ENCODE measurements around the gene GPR162.
"Not testable (repeated sequence)": the region's sequence is repeated elsewhere in the genome, so short reads cannot be mapped to it uniquely, and the experiment has no call there.

The GPR162 gene

GRCh38 chr12:6860116-6860515 lies 38.5 kb downstream of the GPR162 start:
- DNase-seq, result no peak

GRCh38 chr12:6860942-6861341 lies 39.3 kb downstream of the GPR162 start:
- DNase-seq, result no peak

- DNase-seq, result no peak
Measured at GRCh38 chr12:6861391-6861790, 39.8 kb downstream of the GPR162 start.

DNA sequence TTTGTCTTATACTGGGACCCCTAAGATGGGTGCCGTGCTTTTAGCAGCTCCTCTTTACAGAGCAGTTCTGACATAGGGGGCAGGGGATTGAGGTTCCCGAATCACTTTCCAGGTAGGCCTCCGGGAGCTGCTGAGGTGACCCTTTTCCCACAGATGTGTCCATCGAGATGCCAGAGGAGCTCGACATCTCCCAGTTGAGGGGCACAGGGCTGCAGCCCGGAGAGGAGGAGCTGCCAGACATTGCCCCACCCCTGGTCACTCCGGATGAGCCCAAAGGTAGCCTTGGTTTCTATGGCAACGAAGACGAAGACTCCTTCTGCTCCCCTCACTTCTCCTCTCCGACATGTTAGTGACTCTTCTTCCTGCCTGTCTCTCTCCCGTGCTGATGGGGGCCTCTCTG lies 41.4 kb downstream of the GPR162 start:
- DNase-seq, result no peak

DNA sequence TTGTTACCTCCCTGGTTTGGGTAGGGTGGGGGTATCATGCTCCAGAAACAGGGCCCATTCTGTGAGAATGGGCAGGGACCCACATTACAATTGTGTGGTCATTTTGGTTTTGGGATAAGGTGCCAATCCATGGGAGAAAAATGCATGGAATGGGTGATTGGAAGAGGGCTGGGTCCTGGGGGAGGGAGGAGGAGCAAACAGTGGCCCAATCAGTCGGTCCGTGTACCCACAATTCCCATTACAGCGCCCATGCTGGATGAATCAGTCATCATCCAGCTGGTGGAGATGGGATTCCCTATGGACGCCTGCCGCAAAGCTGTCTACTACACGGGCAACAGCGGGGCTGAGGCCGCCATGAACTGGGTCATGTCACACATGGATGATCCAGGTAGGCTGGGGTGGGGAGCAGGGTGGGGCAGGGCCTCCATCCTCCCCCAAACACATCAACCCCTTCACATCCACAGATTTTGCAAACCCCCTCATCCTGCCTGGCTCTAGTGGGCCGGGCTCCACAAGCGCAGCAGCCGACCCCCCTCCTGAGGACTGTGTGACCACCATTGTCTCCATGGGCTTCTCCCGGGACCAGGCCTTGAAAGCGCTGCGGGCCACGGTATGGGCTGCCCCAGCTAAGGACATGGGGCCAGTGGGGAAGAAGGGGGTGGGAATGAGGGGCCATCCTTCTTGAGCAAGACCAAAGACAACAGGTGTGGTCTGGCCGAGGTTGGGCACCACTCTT lies 42.1 kb downstream of the GPR162 start:
- DNase-seq, result no peak

GRCh38 chr12:6865307-6865706 lies 43.7 kb downstream of the GPR162 start:
- not testable (repeated sequence) for DNase-seq

DNA sequence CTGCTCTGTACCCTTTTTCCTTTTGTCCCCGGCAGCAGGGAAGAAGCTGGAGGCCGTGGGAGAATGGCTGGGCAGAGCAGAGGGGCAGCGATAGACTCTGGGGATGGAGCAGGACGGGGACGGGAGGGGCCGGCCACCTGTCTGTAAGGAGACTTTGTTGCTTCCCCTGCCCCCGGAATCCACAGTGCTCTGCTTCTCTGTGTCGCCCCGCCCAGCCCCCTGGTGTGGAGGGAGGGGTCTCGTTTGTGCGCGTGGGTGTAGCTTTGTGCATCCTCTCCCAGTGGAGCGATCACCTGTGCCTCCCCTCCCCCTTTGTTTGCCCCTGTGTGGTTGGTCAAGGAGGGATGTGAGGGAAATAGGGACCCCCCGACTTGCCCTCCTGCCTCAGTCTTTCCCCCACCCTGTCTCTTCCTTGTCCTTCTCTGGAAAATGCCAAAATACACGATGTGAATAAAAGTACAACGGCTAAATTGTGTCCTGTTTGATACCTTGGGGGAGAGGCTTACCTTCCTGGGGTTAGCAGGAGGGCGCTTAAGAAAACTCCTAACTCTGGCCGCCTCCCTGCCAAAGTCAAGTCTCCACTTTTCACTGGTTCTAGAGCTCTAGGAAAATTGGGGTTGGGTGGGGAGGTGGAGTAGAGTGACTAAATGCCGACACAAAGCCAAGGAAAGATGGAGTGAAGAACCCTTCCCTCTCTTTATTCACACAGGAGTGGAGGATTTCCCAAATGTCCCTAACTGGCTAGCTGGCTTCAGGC lies 44.7 kb downstream of the GPR162 start:
- no peak for DNase-seq

DNA sequence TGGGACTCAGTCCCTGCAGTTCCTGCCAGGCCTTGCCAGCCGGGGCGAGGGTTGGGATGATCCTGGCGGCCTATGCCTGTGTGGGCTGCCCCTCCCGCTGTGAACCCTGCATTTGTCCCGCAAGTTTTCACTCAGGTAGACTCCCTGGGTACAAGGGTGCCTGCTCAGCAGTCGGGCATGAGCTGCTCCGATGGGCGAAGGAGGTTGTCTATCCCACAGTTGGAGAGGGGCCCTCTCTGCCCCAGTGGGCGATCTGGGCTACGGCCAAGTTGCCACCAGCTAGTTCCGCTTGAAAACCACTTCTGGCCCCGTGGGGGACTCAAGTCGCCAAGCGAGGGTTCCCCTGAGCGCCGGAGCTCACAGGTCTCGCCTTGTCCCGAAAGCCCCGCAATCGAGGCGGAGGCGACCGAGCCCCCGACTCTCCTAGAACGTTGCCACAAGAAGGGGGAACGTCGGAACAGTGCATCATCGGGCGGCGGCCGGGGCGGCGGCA lies 45.3 kb downstream of the GPR162 start:
- peak; percentile 93 for DNase-seq

DNA sequence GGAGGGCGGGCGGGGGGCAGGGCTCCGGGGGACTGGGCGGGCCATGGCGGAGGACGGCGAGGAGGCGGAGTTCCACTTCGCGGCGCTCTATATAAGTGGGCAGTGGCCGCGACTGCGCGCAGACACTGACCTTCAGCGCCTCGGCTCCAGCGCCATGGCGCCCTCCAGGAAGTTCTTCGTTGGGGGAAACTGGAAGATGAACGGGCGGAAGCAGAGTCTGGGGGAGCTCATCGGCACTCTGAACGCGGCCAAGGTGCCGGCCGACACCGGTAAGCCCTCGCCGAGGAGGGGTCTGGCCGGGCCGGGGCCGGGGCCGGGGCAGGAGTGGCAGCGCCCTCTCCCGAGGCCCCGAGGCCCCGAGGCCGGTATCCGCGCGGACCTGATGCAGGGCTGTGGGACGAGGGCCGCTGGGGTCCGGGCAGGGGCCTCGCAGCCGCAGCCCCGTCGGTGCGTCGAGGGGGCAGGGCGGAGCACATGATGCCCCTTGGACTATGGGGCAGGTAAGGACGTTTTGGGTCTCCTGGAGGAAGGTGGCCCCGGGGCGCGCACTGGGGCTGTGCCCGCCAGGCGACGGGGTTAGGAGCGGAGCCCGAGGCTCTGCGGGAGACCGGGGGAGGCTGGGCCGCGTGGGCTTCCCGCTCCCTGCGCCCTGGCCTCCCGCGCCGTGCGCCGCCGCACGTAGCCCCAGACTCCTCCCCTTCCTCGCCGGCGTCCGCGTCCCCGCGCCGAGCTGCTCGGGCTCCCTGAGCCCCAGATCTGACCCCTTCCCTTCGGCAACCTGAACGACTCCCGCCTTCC lies 46.0 kb downstream of the GPR162 start, which contains the start of gene TPI1:
Gene TPI1, plus strand, starts transcription at position 119 of the 798 bp plus-strand sequence. Its CDS starts 36 bp downstream, at position 155.
- DNase-seq, result peak; percentile 10

GRCh38 chr12:6868211-6869048 lies 46.8 kb downstream of the GPR162 start:
- DNase-seq, result no peak

GRCh38 chr12:6869049-6870021 lies 47.7 kb downstream of the GPR162 start:
- DNase-seq, result peak; percentile 45

GRCh38 chr12:6870304-6870703 lies 48.7 kb downstream of the GPR162 start:
- not testable (repeated sequence) for DNase-seq

DNA sequence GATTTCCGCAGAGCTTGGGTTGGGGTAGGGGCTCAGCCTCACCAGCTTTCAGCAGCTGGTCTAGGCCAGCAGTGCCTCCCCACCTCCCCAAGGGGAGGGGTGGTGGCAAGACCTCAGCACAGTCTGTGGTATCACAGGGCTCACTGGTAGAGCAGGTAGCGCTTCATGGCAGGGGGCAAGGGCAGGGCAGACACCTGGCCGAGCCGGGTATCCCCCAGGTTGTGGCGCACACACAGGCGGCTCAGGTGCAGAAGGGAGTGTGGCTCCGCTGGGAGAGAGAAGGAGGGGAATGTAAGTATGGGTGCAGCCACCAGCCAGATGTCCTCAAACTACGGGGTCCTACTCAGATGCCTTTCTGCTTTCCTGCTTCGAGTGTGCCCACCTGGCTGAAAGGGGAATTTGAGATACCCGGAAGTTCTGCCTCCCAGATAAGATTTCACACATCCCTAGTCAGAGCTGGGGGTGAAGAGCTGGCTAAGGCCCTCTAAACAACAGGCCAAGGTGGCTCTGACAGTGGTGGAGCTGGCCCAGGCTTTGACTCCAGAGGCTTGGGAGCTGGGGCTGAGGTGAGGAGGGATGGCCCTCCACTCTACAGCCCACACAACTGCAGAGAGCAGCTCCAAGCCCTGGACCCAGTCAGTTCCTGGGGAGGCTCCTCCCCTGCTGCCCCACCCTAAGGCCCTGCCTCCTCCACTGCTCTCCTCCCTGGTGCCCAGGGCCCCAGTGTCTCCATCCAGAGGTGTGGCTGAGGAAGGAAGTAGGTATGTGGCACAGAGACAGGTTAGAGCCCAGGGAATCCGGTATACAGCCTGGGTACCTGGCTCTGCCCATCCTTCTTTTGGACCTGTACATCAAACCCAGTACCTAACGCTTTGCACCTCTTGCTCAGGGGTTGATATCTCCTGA lies 49.7 kb downstream of the GPR162 start:
- DNase-seq, result no peak

DNA sequence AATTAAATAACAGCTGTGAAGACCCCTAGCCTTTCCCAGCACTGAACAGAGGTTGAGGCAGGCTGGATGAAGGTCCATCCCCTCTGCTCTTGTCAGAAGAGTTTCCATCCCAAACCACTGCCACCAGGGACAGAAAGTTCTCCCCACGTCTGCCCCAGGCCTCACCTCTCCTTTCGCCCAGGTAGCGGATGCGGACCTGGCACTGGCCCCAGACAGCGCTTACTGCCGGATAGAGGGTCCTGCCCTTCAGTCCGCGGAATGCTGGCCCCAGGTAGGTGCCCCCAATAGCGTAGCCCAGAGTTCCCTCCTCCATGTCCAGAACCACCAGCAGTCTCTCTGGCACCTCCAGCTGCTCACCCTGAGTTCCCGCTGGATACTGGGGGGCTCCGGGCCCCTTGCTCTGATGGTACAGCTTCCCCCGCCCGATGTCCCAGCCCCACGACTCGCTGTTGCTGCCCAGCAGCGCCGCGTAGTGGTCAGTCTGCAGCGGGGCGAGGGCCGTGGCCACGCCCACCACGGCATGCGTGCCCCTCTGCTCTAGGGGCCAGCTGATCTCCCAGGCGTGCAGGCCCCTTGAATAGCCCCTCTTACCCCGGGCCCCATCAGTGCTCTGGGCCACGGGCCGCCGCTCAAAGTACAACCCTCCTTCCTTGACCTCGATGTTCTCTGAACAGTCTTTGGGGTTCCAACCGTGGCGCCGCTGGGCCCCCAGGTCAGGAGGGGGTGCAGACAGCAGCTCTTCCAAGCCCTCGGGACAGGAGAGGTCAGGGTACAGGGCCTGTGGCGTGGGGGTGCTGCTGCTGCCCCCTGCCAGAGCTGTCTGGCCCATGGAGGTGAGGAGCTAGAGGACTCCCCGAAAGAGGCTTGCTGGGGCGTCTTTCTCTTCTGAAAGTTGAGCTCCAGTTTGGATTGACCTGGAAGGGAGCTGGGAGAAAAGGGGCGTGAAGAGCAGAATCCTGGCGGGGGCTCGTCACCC lies 50.7 kb downstream of the GPR162 start:
- DNase-seq, result peak; percentile 49

DNA sequence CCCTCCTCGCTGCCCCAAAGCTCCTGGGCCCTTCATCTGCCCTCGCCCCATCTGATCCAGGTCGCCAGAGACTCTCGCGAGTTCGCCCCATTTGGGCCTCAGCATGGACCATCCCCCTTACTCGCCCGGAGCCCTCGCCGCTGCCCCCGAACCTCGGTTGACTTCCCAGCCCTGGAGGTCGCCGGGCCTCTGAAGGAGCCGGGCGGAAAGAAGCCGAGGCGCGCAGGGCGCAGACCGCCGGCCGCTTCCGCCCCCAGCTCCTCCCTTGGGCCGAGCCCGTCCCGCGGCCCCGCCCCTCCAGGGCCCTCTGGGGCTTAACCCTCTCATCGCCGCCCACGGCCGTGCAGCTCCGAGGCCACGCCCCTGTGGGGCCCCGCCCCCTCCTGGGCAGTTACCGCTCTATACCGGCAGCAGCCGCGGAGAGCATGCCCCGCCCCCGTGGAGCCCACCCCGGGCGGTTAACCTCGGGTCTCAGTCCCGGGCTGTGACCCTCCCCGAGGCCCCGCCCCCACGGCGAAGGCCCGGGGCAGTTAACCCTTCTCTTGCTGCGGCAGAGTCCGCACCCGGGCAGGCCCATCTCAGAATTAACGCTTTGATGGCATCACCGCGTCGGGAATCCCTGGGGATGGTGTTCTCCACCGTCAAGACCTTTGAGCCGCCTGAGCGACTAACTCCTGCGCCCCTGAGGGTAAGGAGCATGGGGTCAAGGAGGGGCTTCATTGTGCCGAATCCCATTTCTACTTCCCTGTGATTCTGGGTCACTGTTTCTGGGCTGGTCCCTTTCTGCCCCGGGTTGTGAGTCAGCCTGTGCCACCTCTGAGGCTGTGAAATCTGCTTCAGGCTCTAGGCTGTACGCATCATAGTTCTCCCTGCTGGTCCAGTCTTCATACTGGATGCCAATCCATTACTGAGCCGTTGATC lies 51.7 kb downstream of the GPR162 start, which contains the start of gene SPSB2:
Gene SPSB2, minus strand, starts transcription at position 210 of the 921 bp plus-strand sequence. CDS start 402 bp downstream, outside the sequence.
- DNase-seq, result peak; percentile 93

DNA sequence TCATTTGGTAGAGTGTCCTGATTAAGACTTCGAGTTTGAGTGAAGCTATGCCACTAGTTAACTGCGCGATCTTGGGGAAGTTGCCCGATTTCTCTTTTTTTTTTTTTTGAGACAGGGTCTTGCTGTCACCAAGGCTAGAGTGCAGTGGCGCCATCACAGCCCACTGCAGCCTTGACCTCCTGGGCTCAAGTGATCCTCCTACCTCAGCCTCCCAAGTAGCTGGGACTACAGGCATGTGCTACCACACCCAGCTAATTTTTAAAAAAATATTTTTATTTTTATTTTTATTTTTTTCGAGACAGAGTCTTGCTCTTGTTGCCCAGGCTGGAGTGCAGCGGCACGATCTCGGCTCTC lies 52.4 kb downstream of the GPR162 start:
- not testable (repeated sequence) for DNase-seq
